HG03565 (cell line): Measurements from ENCODE around the gene AIF1L.

Source experiments
- ATAC-seq: cut with Tn5 transposase; IDR thresholded peaks from one replicate; pipeline ENCODE4 v1.9.1; 2021; ENCODE audit warnings: mild to moderate bottlenecking, moderate library complexity; ENCODE audit not compliant: unreplicated experiment

AIF1L gene

GRCh38 chr9:131076347-131077195 lies 19.8 kb upstream of the AIF1L start:
- no peak for ATAC-seq

- no peak for ATAC-seq
These were observed 17.6 kb upstream of the AIF1L start for GRCh38 chr9:131078427-131079366.

DNA sequence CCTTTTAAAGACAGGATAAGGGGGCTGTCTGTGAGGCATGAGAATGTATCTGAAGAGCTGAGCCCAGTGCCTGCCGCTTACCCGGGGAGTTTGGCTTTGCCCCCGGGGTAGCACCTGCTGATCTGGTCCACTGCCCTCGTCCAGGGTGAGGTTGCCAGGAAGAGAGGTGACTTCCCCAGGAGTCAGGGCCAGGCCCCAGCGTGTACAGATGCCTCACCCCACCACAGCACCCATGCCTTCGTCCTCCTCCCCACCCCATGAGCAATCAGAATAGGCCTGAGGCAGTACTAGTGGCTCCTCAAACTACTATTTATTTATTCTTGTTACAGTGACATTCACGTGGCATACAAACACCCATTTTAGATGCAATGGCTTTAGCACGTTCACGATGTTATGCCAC lies 15.7 kb upstream of the AIF1L start:
- ATAC-seq: no peak

GRCh38 chr9:131081868-131082267 lies 14.5 kb upstream of the AIF1L start:
- no peak for ATAC-seq

DNA sequence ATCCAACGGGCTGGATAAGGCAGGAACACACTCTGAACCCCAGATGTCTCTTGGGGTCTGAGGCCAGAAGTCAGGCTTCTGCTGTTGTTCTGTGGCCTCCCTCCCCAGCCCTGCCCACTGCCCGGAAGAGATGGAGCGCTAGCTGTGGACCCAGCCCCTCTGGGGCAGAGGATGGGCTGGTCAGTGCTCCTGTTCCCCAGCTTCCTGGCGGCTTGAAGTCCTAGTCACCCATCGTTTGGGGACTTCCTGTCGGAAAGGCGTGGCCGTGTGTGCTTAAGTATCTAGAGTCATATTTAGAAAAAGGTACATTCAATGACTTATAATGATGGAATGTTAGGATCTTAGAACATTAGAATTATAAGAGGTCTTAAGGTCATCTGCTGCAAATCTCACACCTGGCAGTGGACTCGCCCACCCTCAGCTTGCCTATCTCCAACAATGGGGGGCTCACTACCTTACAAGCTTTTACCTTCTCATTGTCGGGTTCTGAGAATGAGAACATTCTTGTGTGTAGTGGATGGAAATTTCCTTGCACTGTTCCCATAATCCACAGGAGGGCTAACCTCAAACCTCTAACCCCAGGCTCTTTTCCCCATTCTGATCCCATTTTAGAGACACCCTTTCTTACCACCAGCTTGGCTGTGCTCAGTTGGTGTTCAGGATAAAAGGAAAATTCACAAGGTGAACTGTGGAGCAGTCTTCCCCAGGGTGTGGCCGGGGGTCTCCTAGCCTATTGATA lies 13.4 kb upstream of the AIF1L start:
- no peak for ATAC-seq

DNA sequence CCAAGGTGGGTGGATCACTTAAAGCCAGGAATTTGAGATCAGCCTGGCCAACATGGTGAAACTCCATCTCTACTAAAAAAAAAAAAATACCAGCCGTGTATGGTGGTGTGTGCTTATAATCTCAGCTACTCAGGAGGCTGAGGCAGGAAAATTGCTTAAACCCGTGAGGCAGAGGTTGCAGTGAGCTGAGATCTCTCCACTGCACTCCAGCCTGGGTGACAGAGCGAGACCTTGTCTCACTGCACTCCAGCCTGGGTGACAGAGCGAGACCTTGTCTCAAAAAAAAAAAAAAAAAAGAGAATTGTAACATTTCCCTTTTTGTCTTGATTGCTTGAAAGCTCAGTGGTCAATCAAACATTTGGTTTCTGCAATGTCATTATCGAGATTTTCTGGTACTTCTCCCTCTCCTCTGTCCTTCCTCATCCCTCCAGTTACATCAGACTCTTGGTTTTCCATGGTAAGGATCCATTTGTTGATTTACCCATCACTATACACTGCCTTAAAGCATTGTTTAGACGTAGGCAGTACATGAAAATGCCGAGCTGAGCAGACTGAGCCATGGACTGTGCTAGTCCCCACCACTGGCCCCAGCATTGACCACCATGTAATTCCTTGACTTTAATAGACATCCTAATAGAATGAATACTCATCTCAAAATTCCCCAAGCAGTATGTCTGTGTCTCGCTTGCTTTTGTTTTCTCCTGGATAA lies 11.5 kb upstream of the AIF1L start:
- no peak for ATAC-seq

DNA sequence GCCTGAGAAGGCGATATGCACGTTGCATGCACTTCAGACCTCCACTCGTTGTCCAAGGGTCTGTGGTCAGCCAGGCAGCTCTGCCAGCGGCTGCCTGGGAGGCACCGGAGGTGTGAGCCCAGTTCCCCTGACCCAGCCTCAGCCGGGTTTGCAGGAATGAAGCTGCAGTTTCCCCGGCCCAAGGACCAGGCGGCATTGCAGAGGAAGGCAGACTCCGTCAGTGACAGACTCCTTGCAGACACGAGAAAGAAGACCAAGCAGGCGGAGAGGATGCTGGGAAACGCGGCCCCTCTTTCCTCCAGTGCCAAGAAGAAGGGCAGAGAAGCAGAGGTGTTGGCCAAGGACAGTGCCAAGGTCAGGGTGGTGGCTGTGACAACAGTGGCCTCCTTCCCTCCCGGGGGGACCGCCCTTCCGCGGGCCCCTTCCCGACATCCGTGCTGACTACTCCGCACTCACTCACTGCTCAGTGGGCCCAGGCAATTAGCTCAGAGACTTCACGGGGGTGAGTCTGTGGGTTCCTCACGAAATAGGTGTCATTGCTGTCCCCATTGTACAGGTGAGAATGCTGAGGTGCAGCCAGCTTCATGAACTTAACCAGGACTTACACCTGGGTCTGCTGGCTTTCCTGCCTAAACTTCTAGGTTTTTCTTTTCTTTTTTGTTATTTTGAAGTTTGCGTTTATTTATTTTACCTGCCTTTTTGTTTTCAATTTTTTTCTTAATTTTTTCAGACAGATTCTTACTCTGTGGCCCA lies 10.8 kb upstream of the AIF1L start:
- ATAC-seq: no peak

DNA sequence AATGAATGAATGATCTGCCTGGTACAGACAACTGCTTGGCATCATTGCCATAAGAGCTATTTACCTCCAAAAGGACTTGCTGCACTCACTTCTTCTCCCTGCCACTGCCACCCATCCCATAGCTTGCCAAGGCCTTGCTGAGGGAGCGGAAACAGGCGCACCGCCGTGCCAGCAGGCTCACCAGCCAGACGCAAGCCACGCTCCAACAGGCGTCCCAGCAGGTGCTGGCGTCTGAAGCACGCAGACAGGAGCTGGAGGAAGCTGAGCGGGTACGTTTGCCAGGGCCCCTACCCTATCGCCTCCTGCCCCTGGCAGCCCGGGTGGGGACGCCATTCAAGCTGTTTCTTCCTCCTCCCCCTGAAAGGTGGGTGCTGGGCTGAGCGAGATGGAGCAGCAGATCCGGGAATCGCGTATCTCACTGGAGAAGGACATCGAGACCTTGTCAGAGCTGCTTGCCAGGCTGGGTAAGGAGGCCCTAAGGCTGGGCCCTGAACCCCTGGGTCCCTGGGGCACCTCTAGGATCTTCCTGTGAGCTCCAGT lies 8.9 kb upstream of the AIF1L start:
- ATAC-seq: no peak

GRCh38 chr9:131090025-131090787 lies 6.1 kb upstream of the AIF1L start:
- ATAC-seq: no peak

GRCh38 chr9:131091352-131091992 lies 4.9 kb upstream of the AIF1L start:
- ATAC-seq: no peak

DNA sequence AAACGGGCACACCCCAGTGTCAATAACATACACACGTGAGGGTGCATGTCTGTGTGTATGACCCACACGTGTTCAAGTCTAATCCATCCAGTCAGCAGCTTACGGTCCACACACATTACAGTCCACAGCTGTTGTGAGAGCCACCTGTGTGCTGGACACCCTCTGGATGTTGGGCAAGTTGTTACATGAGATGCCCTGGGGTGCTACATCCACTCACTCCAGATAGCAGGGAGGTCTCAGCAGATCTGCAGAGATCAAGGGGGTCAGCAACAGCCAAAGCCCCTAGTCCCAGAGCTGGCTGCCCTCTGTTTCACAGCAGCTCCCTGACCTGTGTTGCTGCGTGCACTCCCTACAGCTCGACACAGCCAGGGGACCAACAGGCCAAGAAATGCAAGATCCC lies 4.3 kb upstream of the AIF1L start:
- ATAC-seq: no peak

- ATAC-seq: no peak
These were observed 3.5 kb upstream of the AIF1L start for GRCh38 chr9:131092548-131093440.

GRCh38 chr9:131094015-131094414 lies 2.3 kb upstream of the AIF1L start:
- ATAC-seq: no peak

DNA sequence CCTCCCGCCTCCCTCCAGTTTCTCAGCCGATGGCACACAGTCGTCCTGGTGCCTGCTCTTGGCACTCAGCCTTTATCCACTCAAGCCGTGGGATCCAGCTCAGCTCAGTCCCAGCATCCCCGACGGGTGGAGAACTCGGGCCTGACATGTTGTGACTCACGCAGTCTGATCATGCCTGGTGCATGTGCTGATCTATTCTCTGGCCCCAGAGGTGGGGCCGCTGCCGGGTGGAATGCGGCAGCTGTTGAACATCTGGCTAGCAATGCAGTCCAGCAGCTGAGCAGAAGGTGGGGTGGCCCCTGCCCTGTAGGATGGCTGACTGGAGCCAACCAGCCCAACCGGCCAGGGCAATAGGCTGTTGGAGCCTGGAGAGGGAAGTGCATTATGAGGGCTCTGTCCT lies 1.7 kb upstream of the AIF1L start:
- no peak for ATAC-seq

- no peak for ATAC-seq
These were observed 564 bp upstream of the AIF1L start for GRCh38 chr9:131095666-131096268.

- no peak for ATAC-seq
These were observed 1.0 kb downstream of the AIF1L start for GRCh38 chr9:131097126-131097947.
